Lung (tissue), 12 donors: ENCODE data around the gene ITFG1. TPM values are rescaled to one million over a fixed set of nuclear protein-coding genes. Genes with fewer than 3 reads are reported as not detected.
A peak's percentile ranks its signal among the peaks of the same experiment; 100 is the strongest.

Experiments used
- ATAC-seq: fragments of 200-7000 bp; cut with Tn5 transposase; one replicate; pipeline ENCODE4 v1.9.1; 2020; ENCODE audit warnings: moderate number of reproducible peaks; ENCODE audit not compliant: insufficient read depth, low FRiP score
- DNase-seq, 3 donors: peaks; one replicate each; pipeline ENCODE4 v3.0.0-alpha.2; 2013 to 2017
- H3K27ac ChIP-seq, 2 donors: one replicate each; pipeline ENCODE4 v1.5.1; 2013; ENCODE audit warnings: mild to moderate bottlenecking in 2 of 2, moderate library complexity in 2 of 2, control low read depth in 1 of 2, inconsistent platforms in 1 of 2, low read depth in 1 of 2, low read length in 1 of 2
- H3K27me3 ChIP-seq, 3 donors: one replicate each; pipeline ENCODE4 v1.5.1; 2013; ENCODE audit warnings: low read length in 2 of 3; ENCODE audit not compliant: control insufficient read depth in 3 of 3, insufficient read depth in 3 of 3
- H3K36me3 ChIP-seq, 4 donors: one replicate each; pipeline ENCODE4 v1.5.1; 2013; ENCODE audit warnings: low read length in 4 of 4, mild to moderate bottlenecking in 1 of 4, moderate library complexity in 1 of 4; ENCODE audit not compliant: control insufficient read depth in 4 of 4, insufficient read depth in 4 of 4
- H3K4me1 ChIP-seq, 5 donors: one replicate each; pipeline ENCODE4 v1.5.1; 2013; ENCODE audit warnings: low read length in 5 of 5, mild to moderate bottlenecking in 2 of 5, moderate library complexity in 1 of 5; ENCODE audit not compliant: control insufficient read depth in 5 of 5, insufficient read depth in 5 of 5
- H3K4me3 ChIP-seq: one replicate; pipeline ENCODE4 v1.5.1; 2013; ENCODE audit warnings: mild to moderate bottlenecking, control low read depth, moderate library complexity
- H3K9ac ChIP-seq, 2 donors: one replicate each; pipeline ENCODE4 v1.5.1; 2013; ENCODE audit warnings: low read length in 2 of 2, control low read depth in 1 of 2; ENCODE audit not compliant: insufficient read depth in 1 of 2
- H3K9me3 ChIP-seq, 4 donors: one replicate each; pipeline ENCODE4 v1.5.1; 2013; ENCODE audit warnings: low read length in 3 of 4, mild to moderate bottlenecking in 1 of 4, moderate library complexity in 1 of 4; ENCODE audit not compliant: control insufficient read depth in 4 of 4, insufficient read depth in 3 of 4
- CTCF ChIP-seq: IDR thresholded peaks from 2 replicates; pipeline ENCODE4 v1.5.1; 2012; ENCODE audit warnings: mild to moderate bottlenecking; ENCODE audit errors: control extremely low read depth, extremely low read depth
- WGBS, 2 donors: extraction: QIAGEN DNeasy Blood & Tissue Kit; methylation state at CpG; one replicate each; pipeline ENCODE4 v1.1.7; 2013; 5-methylcytosine and 5-hydroxymethylcytosine counted together
- polyA plus RNA-seq, 2 donors: library from polyadenylated mRNA; stranded (reverse); fragments of 200-250 nt; gene quantifications; one replicate each; pipeline ENCODE4 v1.2.1, GENCODE V29; 2013
- total RNA-seq, 2 donors: library from RNA; depleted of rRNA in 1 of 2; stranded (reverse); fragments of >200 nt in 1 of 2; gene quantifications; one replicate each; pipeline ENCODE4 v1.2.1, GENCODE V29; 2014 to 2021
- donor health status: control.
- donor health status: control.
- donor health status: Bipolar disorder and iron deficiency.
- donor health status: healthy.
- donor health status: DM: yes; HTN: yes; CAD: no.

Gene ITFG1
- total and polyA plus RNA-seq, 4 donors = 13.0 to 79.4 (median 40.2) TPM

GRCh38 chr16:47320546-47321310, 140.1 kb downstream of the ITFG1 start:
- DNase-seq (no peak), ATAC-seq (no peak)
- TF ChIP-seq CTCF = no peak
- Histone ChIP-seq H3K4me1 (peaks cover 0 to 6% (median 0%) of the 10 kb centered on the region in 5 donors), H3K4me3 (no peak overlapping the region), H3K27me3 (no peaks in the 10 kb centered on the region), H3K36me3 (no peaks in the 10 kb centered on the region), H3K27ac (no peak overlapping the region), H3K9ac (no peak overlapping the region), H3K9me3 (no peaks in the 10 kb centered on the region)

GRCh38 chr16:47317465-47318240, 143.2 kb downstream of the ITFG1 start:
- H3K9ac ChIP-seq = no peak overlapping the region
- TF ChIP-seq CTCF = no peak
- H3K4me3 ChIP-seq = no peak overlapping the region
- DNase-seq (no peak), ATAC-seq (no peak)
- no peaks in the 10 kb centered on the region for H3K36me3 ChIP-seq
- H3K9me3 ChIP-seq = no peaks in the 10 kb centered on the region
- H3K4me1 ChIP-seq = peaks cover 0 to 10% (median 0%) of the 10 kb centered on the region in 5 donors
- WGBS, 2 donors = 90 to 94% methylated on average over 7 of the region's 7 CpGs
- H3K27ac ChIP-seq = no peak overlapping the region
- no peaks in the 10 kb centered on the region for H3K27me3 ChIP-seq

GRCh38 chr16:47316442-47317015, 144.3 kb downstream of the ITFG1 start:
- Histone ChIP-seq H3K9ac (peak overlapping the region in 1 of 2 donors; percentile 20), H3K4me3 (no peak overlapping the region), H3K27me3 (no peaks in the 10 kb centered on the region), H3K27ac (no peak overlapping the region), H3K4me1 (peaks cover 0 to 10% (median 0%) of the 10 kb centered on the region in 5 donors), H3K36me3 (no peaks in the 10 kb centered on the region), H3K9me3 (no peaks in the 10 kb centered on the region)
- WGBS, 2 donors = 86 to 92% methylated on average over 2 of the region's 2 CpGs
- no peak for DNase-seq
- TF ChIP-seq CTCF = no peak
- ATAC-seq = no peak
